ENCODE data around the gene CDH13. TPM values are rescaled to one million over a fixed set of nuclear protein-coding genes. Genes with fewer than 3 reads are reported as not detected.

Gene CDH13
- total and polyA plus RNA-seq, 8 donors = 0.12 to 21.4 (median 1.7) TPM; not detected in 1

DNA sequence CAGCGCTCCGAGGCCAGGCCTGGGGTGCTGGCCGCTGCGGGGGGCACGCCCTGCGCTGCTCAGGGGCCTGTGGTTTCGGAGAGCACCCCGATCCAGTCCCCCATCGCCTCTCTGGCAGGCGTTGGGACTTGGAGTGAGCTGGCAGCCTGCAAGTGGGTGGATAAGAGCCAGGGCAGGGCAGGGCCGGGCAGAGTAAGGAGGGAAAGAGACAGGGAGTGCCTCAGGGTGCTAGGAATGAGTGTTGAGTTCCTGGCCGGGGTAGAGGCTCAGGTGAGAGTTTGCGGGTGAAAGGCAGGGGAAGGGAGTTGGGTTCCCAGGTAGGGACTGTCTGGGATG lies 1.3 kb downstream of the CDH13 start:
- Histone ChIP-seq H3K27ac (peak overlapping the region in 1 of 5 donors; percentile 66), H3K27me3 (peaks cover 7 to 90% (median 27%) of the 10 kb centered on the region in 3 donors)
- peak; percentile 36 to 50 for DNase-seq

DNA sequence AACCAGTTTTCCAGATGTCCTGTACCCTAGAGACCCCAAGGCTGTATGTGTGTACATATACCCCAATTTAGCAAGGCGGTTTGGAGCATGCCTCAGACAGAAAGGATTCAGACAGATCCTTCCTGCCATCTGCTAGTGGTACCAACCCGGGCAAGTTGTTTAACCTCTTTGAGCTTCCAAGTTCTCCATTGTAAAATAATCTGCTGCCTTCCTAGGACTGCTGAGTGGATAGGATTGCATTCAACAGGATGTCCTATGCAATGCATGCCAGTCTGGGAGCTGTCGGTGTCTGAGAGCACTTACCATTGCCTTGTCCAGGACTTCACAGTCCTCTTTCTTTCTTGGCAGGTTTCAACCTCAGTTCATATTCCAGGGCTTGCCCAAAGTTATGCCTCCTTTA lies 1.9 kb downstream of the CDH13 start:
- H3K36me3 ChIP-seq = no peaks in the 10 kb centered on the region
- intact Hi-C loops (cut with DNase I; ENCODE audit: low total_unique reads) = no loop called here
- peaks cover 8 to 42% (median 17%) of the 10 kb centered on the region in 4 donors for H3K4me1 ChIP-seq
- no peak overlapping the region for H3K4me3 ChIP-seq
- no peak for TF ChIP-seq EP300 (IDR thresholded peaks at IDR 0.05)
- TF ChIP-seq, protein P1, sequence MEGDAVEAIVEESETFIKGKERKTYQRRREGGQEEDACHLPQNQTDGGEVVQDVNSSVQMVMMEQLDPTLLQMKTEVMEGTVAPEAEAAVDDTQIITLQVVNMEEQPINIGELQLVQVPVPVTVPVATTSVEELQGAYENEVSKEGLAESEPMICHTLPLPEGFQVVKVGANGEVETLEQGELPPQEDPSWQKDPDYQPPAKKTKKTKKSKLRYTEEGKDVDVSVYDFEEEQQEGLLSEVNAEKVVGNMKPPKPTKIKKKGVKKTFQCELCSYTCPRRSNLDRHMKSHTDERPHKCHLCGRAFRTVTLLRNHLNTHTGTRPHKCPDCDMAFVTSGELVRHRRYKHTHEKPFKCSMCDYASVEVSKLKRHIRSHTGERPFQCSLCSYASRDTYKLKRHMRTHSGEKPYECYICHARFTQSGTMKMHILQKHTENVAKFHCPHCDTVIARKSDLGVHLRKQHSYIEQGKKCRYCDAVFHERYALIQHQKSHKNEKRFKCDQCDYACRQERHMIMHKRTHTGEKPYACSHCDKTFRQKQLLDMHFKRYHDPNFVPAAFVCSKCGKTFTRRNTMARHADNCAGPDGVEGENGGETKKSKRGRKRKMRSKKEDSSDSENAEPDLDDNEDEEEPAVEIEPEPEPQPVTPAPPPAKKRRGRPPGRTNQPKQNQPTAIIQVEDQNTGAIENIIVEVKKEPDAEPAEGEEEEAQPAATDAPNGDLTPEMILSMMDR (IDR thresholded peaks at IDR 0.05) = no peak
- TF ChIP-seq POLR2A (IDR thresholded peaks at IDR 0.05) = no peak
- TF ChIP-seq POLR2AphosphoS5 (IDR thresholded peaks at IDR 0.05) = no peak
- no peaks in the 10 kb centered on the region for H3K9me3 ChIP-seq
- H3K27me3 ChIP-seq = peaks cover 7 to 83% (median 27%) of the 10 kb centered on the region in 3 donors
- 66 to 89% (median 74%) methylated on average over 3 of the region's 3 CpGs for WGBS, 5 donors
- DNase-seq = no peak
- no peak overlapping the region for H3K27ac ChIP-seq

More for the DNA sequence above, 1.3 kb downstream of the CDH13 start:
- Histone ChIP-seq H3K4me1 (peaks cover 8 to 42% (median 17%) of the 10 kb centered on the region in 4 donors), H3K36me3 (no peaks in the 10 kb centered on the region), H3K4me3 (peak overlapping the region; percentile 41 to 57 (median 50)), H3K9me3 (no peaks in the 10 kb centered on the region)
- 8 to 29% (median 11%) methylated on average over 4 to 13 of the region's 13 CpGs for WGBS, 5 donors
- TF ChIP-seq EP300 (IDR thresholded peaks at IDR 0.05) (no peak), POLR2AphosphoS5 (IDR thresholded peaks at IDR 0.05) (no peak), POLR2A (IDR thresholded peaks at IDR 0.05) (no peak)
- TF ChIP-seq, protein P1 (IDR thresholded peaks at IDR 0.05) = no peak
- intact Hi-C loops (cut with DNase I; ENCODE audit: low total_unique reads) = no loop called here

DNA sequence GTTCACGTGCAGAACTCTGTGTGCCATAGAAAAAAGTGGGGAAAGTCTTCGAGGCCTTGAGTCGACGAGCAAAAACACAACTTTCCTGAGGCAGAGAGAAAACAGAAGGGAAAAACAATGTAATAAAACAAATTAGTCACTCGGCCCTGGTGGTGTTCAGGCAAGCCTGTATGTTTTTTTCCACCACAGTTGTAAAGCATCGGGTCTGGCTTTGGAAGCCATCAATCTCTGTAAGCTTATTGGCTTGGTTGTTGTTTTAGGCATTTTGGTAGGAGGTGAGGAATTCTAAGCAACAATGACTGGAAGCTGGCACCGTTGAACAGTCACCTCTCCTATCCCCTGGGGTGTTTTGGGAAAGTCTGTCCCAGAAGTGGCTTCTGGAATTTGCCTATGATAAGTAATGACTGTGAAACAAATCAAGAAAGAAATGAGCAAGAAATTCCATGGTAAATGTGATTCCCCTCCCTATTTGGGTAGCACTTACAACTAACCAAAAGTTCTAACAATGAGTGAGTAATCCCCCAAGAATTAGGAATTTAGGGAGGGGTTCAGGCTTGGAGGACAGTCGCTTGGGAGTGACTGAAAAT lies 2.8 kb downstream of the CDH13 start:
- H3K4me3 ChIP-seq = no peak overlapping the region
- DNase-seq = no peak
- H3K36me3 ChIP-seq = no peaks in the 10 kb centered on the region
- peaks cover 7 to 77% (median 27%) of the 10 kb centered on the region in 3 donors for H3K27me3 ChIP-seq
- no peaks in the 10 kb centered on the region for H3K9me3 ChIP-seq
- intact Hi-C loops (cut with DNase I; ENCODE audit: low total_unique reads) = no loop called here
- no peak overlapping the region for H3K27ac ChIP-seq
- 35 to 68% (median 55%) methylated on average over 8 of the region's 8 CpGs for WGBS, 5 donors
- peaks cover 8 to 42% (median 17%) of the 10 kb centered on the region in 4 donors for H3K4me1 ChIP-seq
- TF ChIP-seq, protein P1 (IDR thresholded peaks at IDR 0.05) = no peak
- TF ChIP-seq POLR2A (IDR thresholded peaks at IDR 0.05) (no peak), POLR2AphosphoS5 (IDR thresholded peaks at IDR 0.05) (no peak), EP300 (IDR thresholded peaks at IDR 0.05) (no peak)

DNA sequence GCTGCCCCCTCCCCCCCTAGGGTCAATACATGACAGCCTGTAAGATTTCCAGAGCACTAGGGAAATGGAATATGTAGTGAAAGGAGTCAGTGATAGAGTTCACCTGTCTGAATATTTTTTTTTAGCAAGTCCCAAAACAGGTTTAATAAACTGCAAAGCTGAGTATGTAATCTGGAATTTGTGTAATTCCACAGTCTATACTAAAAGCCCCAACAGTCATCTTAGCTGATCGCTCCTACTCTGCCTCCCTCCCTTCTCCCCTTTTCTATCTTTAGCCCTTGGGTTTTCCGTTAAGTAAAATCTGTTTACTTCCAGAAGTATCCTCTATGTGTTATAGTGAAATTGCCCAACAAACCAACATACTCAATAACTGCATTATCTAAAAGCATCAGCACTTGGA lies 3.5 kb downstream of the CDH13 start:
- no peak overlapping the region for H3K4me3 ChIP-seq
- no peaks in the 10 kb centered on the region for H3K9me3 ChIP-seq
- no peak overlapping the region for H3K27ac ChIP-seq
- TF ChIP-seq, protein P1 (IDR thresholded peaks at IDR 0.05) = no peak
- TF ChIP-seq POLR2A (IDR thresholded peaks at IDR 0.05) (no peak), EP300 (IDR thresholded peaks at IDR 0.05) (no peak), POLR2AphosphoS5 (IDR thresholded peaks at IDR 0.05) (no peak)
- peaks cover 7 to 70% (median 27%) of the 10 kb centered on the region in 3 donors for H3K27me3 ChIP-seq
- DNase-seq = no peak
- 49 to 73% (median 63%) methylated on average over 2 of the region's 2 CpGs for WGBS, 5 donors
- intact Hi-C loops (cut with DNase I; ENCODE audit: low total_unique reads) = no loop called here
- H3K4me1 ChIP-seq = peaks cover 8 to 42% (median 17%) of the 10 kb centered on the region in 4 donors
- H3K36me3 ChIP-seq = no peaks in the 10 kb centered on the region
